NCI-H2227 treated with DMSO at 0.1 percent for 48 hours (cell line): ENCODE data around the gene GPR89B.
"Not testable (repeated sequence)": the region's sequence is repeated elsewhere in the genome, so short reads cannot be mapped to it uniquely, and the experiment has no call there.

Source experiments
- DNase-seq: peaks from one replicate; lab custom pipeline; 2025; lab: John Stamatoyannopoulos, UW

The GPR89B gene

GRCh38 chr1:147928236-147929132 lies at the start of gene GPR89B:
Gene GPR89B (plus strand): TSS chr1:147928420. CDS start chr1:147928537, 117 bp downstream.
- peak; percentile 73 for DNase-seq

- no peak for DNase-seq
These were observed 48.3 kb upstream of the GPR89B start for GRCh38 chr1:147879911-147880310.

DNA sequence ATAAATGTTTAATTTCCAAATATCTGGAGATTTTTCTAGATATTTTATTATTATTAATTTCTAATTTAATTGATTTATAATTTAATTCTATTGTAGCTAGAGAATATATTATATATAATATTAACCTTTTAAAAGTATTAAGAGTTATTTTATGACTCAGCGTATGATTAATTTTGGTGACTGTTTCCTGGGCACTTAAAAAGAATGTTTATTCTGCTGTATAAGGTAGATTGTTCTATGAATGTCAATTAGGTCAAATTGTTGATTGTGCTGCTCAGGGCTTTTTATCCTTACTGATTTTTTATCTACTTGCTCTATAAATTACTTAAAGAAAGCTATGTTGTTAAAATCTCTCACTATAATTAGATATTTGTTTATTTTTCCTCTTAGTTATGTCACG lies 45.7 kb upstream of the GPR89B start:
- no peak for DNase-seq

DNA sequence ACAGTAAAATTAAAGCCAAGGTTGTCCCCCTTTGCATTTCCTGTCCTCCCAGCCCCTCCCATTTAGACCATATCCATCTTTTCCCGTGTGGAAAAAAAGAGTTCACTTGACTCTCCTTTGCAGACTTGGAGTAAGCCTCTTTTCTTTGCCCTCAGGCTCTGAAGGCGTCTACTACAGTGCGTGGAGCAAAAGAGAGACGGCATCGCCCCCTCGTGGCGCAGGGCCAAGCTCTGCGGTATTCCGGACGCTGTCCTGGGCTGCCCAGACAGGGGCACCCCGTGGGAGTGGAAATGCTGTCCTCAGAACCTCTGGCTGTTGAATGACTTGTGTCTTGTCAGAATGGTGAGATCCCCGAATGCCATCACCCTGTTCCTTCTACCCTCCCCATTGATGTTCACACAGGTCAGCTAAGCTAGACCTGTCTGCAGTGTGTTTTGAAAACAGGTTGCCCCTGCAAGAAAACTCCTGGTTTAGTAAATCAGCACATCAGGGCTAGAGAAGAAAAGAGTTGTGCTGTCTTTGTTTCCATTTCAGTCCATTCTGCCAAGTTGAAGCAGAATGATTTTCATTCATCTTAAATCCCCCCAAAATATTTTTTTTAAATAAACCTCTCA lies 37.9 kb upstream of the GPR89B start:
- peak; percentile 69 for DNase-seq

GRCh38 chr1:147891088-147891487 lies 37.1 kb upstream of the GPR89B start:
- DNase-seq, result no peak

GRCh38 chr1:147892216-147892615 lies 36.0 kb upstream of the GPR89B start:
- no peak for DNase-seq

DNA sequence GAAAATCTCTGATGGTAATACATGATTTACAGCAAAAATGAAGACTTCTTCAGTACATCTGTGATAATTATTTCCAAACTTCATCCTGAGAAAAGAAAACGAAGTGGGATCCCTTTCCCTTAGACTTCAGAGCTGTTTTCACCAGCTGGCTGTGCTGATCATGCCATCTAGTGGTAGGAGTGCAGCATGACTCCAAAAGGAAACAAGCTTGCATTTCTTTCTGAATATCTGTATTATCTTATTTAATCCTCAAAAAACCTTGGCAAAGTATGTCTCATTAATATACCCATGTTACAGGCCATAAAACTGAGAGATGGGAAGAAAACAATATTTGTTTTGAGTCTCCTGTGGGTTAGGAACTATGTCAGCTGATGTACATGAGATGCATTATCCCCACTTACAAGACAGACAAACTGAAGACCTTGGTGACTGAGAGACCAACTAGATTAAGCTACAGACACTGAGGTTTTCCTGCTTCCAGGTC lies 35.4 kb upstream of the GPR89B start:
- DNase-seq, result peak; percentile 43

DNA sequence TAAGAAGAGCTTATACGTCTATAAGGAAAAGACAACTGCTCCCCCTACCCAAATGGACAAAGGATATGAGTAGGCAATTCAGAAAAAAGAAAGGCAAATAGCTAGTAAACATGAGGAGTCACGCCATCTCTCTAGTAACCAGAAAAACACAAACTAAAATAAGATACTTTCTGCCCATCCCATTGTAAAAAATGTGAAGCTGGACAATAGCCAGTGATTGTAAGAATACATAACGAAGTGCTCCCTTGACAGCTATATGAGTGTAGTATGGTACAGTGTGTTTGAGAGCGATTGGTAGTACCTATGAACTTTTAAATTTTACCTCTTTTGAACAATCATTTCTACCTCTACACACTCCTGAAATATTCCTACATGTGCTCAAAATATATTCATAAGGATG lies 33.1 kb upstream of the GPR89B start:
- no peak for DNase-seq

DNA sequence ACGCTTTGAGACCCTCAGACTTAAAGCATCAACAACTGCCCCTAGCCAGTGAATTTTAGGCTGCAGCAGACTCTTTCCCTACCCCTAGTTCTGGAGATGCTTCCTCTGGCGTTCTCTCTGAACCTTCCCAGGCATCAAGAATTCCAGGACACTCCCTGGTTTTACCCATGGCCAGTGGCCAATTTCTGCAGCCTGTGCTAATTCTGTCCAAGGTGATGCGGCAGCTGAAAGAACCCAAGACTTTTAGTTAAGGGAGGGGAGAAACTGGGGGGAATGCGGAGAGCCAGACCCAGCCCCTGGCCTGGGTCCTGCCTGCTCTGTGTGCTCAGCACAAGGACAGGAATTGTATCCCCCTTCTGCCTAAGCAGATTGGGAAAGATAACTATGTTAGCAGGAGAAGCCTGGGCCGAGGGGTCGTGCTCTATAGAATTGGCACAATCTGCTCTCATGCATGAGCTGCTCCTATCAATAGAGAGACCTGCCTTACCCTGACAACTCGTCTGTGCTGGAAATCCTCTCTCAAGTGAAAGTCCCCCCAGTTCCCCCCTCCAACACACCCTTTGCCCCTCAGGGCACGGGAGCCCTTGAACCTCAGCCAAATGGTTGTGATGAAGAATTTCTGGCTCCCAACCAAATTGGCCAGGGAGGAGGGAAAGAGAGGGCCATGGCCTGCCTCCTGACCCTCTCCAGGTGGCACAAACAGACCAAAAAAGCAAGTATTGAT lies 31.0 kb upstream of the GPR89B start:
- DNase-seq, result no peak

- no peak for DNase-seq
These were observed 30.4 kb upstream of the GPR89B start for GRCh38 chr1:147897789-147898188.

GRCh38 chr1:147902253-147902845 lies 25.9 kb upstream of the GPR89B start, which contains the start of gene GJA8:
Gene GJA8 (plus strand): TSS chr1:147902795. CDS start chr1:147907956, 5,161 bp downstream.
- DNase-seq, result no peak

DNA sequence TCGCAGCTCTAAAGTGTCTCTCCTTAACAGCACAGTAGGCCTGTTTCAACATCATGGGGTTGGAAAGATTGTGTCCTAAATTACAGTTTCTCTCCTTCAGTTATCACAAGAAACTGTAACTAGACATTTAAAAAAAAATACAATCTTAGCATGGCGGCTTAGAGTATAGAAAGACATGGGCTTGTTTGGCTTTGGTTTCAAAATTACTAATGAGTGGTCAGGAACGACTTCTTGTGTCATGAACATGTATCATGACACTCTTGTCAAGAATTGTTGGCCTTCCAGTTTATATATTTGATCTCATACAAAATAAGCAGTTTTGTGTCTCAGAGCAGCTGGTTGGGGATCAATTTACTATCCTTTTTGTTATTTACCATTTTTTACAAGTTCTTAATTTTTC lies 23.5 kb upstream of the GPR89B start:
- DNase-seq, result no peak

DNA sequence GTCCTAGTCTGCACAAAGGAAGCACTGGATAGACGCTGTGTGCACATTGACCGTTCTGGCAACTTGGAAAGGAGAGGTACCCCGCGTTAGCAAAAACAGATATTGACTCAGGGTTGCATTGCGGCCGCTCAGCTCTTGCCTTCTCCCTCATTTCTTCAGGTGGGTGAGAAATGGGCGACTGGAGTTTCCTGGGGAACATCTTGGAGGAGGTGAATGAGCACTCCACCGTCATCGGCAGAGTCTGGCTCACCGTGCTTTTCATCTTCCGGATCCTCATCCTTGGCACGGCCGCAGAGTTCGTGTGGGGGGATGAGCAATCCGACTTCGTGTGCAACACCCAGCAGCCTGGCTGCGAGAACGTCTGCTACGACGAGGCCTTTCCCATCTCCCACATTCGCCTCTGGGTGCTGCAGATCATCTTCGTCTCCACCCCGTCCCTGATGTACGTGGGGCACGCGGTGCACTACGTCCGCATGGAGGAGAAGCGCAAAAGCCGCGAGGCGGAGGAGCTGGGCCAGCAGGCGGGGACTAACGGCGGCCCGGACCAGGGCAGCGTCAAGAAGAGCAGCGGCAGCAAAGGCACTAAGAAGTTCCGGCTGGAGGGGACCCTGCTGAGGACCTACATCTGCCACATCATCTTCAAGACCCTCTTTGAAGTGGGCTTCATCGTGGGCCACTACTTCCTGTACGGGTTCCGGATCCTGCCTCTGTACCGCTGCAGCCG lies 20.3 kb upstream of the GPR89B start:
- DNase-seq, result no peak

DNA sequence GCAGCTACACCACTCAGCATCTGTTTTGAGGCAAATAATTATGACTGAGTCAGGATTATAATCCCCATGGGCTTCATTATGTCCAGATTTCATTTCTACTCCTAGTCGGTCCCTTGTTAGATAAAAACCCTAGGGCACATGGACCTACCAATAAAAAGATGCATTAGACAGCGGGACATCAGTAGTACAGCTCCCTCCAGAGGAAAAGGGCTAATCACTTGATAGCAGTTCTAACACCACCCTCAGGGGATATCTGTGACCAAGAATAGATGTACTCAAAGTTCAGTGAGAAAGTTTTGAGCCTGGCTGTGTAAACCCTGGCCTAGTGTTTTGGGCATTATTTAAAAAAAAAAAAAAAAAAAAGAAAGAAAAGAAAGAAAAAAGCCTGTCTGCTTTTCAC lies 15.7 kb upstream of the GPR89B start:
- DNase-seq, result no peak

DNA sequence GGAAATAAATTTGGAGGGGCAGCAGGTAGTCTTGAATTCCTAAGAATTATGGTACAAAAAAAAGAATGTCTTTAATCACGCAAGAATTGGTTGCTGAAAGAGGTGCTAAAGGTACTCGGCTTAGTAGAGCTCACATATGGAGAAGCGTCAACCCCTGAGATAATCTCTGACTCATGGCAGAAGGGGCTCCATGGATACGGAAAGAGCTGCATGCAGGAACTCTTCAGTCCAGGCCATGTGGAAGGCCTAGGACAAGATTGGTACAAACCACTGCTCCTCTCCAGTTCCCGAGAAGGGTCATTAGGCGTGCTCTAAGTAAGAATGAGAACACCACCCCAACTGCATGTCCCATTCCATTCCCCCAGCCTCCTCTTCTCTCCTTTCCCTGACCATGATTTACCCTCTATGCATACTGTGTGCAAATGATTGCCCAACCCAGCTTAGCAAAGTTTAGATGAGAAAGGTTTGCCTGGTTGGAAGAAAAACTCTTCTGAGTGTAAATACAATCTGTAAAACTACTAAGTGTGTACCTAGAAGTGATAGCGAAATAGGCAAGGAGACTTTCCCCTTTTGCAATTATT lies 14.8 kb upstream of the GPR89B start:
- DNase-seq, result no peak

- no peak for DNase-seq
These were observed 8.3 kb upstream of the GPR89B start for GRCh38 chr1:147919896-147920295.

DNA sequence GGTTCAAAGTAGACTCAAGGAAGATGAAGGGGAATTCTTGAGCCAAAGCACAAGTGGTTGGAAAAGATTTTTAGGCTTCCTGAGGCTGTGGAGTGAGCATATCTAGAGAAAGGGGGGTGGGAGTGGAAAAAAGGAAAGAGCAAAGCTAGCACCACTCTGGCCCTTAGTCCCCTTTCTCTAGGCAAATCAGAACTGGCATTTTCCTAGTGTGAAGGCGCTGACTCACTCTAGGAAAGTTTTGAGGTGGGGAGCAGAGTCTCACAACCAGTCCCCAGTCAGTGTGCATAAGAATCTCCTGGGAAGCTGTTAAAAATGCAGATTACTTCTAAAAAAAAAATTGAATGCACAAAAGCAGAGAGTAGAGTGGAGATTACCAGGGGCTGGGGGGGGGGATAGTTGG lies 3.4 kb upstream of the GPR89B start:
- DNase-seq, result no peak

- not testable (repeated sequence) for DNase-seq
These were observed 1.0 kb upstream of the GPR89B start for GRCh38 chr1:147927215-147927614.

DNA sequence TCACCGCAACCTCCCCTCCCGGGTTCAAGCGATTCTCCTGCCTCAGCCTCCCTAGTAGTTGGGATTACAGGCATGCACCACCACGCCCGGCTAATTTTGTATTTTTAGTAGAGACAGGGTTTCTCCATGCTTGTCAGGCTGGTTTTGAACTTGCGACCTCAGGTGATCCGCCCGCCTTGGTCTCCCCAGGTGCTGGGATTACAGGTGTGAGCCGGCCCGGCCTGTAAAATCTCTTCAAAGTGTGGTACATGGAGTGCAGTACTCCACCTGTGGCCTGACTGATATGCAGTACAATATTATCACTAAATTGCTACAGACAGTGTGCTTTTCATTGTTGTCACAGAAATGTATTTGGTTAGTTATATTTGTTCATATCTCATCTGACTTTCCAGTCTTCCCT lies 531 bp upstream of the GPR89B start:
- DNase-seq, result not testable (repeated sequence)

DNA sequence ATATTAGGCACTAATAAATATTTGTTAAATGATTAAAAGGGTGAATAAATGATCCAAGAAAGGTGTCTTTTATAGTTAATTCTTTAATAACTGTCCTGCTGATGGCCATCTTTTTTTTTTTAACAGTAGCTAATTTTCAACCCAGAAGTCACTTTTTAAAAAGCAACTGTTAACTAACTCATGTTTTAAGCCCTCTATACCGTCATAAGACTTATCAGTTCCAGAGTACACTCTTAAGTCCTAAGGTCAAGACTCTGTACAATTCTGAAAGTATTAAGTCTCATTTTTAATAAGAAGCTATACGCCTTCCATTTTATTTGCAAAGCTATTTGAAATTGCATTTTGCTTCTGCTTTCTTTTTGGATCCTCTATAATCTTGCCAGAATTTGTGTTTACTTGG lies 2.9 kb downstream of the GPR89B start:
- not testable (repeated sequence) for DNase-seq

DNA sequence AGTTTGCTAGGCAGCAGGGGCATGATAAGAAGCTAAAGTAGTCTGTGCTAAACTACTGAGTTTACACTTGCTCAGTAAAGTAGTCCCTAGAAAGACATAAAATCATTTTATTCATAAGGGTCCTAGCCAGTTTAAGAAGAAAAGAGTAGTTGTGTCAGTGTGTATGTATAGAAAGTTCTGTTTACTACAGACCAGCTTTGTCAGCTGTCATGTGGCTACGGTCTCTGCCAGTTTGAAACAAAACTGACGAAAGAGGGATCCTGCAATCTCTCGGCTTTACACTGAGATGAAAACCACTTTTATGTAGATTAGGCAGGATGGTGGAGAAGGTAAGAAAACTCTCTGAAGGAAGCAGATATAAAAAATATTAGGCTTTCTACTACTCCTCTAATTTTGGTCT lies 7.1 kb downstream of the GPR89B start:
- not testable (repeated sequence) for DNase-seq
